Activated CD4-positive, alpha-beta T cell treated with anti-CD3 and anti-CD28 coated beads for 48 hours (primary cell): ENCODE measurements around the gene KCNJ1.

Source experiments
- DNase-seq: peaks from one replicate; pipeline ENCODE4 v3.0.0-alpha.2; 2020

The KCNJ1 gene

GRCh38 chr11:128819198-128819597 is 47.9 kb downstream of the KCNJ1 start:
- DNase-seq = no peak

GRCh38 chr11:128814856-128815705 is 52.0 kb downstream of the KCNJ1 start:
- DNase-seq = no peak

- no peak for DNase-seq
Observed at GRCh38 chr11:128813729-128814128, 53.4 kb downstream of the KCNJ1 start.

GRCh38 chr11:128810784-128811514 is 56.1 kb downstream of the KCNJ1 start:
- DNase-seq = no peak

- no peak for DNase-seq
Observed at GRCh38 chr11:128809128-128809527, 58.0 kb downstream of the KCNJ1 start.

- no peak for DNase-seq
Observed at GRCh38 chr11:128807909-128808308, 59.2 kb downstream of the KCNJ1 start.

GRCh38 chr11:128806506-128807261 is 60.4 kb downstream of the KCNJ1 start:
- no peak for DNase-seq

- DNase-seq = no peak
Observed at GRCh38 chr11:128804481-128804880, 62.6 kb downstream of the KCNJ1 start.

- DNase-seq = no peak
Observed at GRCh38 chr11:128803449-128804245, 63.4 kb downstream of the KCNJ1 start.

- DNase-seq = no peak
Observed at GRCh38 chr11:128803011-128803410, 64.1 kb downstream of the KCNJ1 start.

- no peak for DNase-seq
Observed at GRCh38 chr11:128802358-128802981, 64.6 kb downstream of the KCNJ1 start.

- no peak for DNase-seq
Observed at GRCh38 chr11:128800871-128801417, 66.2 kb downstream of the KCNJ1 start.

GRCh38 chr11:128796270-128796669 is 70.8 kb downstream of the KCNJ1 start:
- DNase-seq = no peak

- no peak for DNase-seq
Observed at GRCh38 chr11:128790196-128790595, 76.9 kb downstream of the KCNJ1 start.

- no peak for DNase-seq
Observed at GRCh38 chr11:128789497-128790150, 77.5 kb downstream of the KCNJ1 start.
